Activated naive CD4-positive, alpha-beta T cell treated with anti-CD3 and anti-CD28 coated beads for 36 hours (primary cell): ENCODE measurements around the gene NCK2. TPM values are rescaled to one million over a fixed set of nuclear protein-coding genes. Genes with fewer than 3 reads are reported as not detected.

Experiments
- CTCF ChIA-PET: fragments of 350-600 bp; sonication (Branson Sonifier 250); formaldehyde crosslinking; loops from one replicate; lab custom pipeline; 2021; ENCODE audit warnings: antibody characterized with exemption; lab: Charles Lee
- DNase-seq: peaks from one replicate; pipeline ENCODE4 v3.0.0-alpha.2; 2020
- H3K27ac Mint-ChIP-seq: one replicate; pipeline ENCODE4 v1.8.0; 2021; ENCODE audit warnings: mild to moderate bottlenecking, mixed read lengths
- H3K27me3 Mint-ChIP-seq: one replicate; pipeline ENCODE4 v1.8.0; 2021; ENCODE audit warnings: low read depth, mixed read lengths
- H3K36me3 Mint-ChIP-seq: one replicate; pipeline ENCODE4 v1.8.0; 2021; ENCODE audit warnings: low read depth, mixed read lengths
- H3K4me1 Mint-ChIP-seq: one replicate; pipeline ENCODE4 v1.8.0; 2021; ENCODE audit warnings: low read depth, mixed read lengths
- H3K4me3 Mint-ChIP-seq: one replicate; pipeline ENCODE4 v1.8.0; 2021; ENCODE audit warnings: mild to moderate bottlenecking, moderate library complexity, mixed read lengths
- H3K9me3 Mint-ChIP-seq: one replicate; pipeline ENCODE4 v1.8.0; 2021; ENCODE audit warnings: mixed read lengths
- intact Hi-C: fragments of 100-400 bp; cut with micrococcal nuclease; formaldehyde crosslinking; loops from one replicate; pipeline ENCODE4 v1.15.1; 2023
- total RNA-seq, 2 experiments: library from RNA; stranded (reverse); gene quantifications; one replicate each; pipeline ENCODE4 v1.2.3, GENCODE V29; 2021

NCK2 gene
- total RNA-seq, result 100 to 1,000 TPM; 106 to 113 TPM

DNA sequence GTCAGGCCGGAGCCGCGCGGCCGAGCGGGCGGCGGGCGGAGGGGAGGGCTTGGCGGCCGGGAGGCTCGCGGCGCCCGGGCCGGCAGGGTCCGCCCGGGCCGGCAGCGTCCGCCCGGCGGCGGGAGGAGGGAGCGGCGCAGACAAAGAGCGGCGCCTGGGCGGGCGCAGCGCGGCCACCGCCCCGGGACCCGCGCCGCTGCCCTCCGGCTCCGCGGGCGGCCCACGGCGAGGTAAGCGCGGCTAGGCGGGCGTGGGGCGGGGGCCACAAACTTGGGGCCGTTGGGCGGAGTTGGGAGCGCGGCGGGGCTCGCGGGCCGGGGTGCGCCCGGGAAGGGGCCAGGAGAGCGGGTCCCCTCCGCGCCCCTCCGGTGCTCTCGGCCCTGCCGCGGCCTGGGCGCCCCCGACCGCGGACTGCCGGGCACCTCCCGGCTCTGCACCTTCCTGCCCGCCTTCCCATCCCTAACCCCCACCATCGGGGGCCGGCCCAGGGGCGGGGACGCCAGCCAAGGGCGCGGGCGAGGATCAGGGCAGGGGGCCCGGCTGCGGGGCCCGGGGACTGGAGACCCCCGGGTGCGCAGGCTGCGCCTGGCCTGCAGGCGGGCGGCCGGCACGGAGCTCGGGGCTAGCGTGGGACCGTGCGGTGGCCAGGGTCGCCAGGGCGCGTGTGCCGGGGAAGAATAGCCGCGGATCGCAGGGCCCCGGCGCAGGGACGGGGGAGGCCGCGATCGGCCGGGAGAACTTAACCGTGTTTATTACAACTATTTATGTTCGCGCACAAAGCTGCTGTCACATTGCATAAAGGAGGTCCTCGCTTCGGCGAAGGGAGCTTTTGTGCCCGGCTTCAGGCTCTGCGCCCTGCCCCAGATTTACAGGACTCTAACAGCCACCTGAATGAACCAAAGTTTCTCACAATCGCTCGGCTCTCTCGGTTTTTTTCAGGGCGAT lies at the start of gene NCK2:
NCK2 (plus strand) TSS at position 4 of the 945 bp plus-strand sequence. CDS start 110,152 bp downstream, outside the sequence.
- no peaks in the 10 kb centered on the region for H3K27me3 Mint-ChIP-seq
- CTCF ChIA-PET, result interaction anchor here (0.6 to 2.2 kb wide), 7 partner anchors 11 to 349 kb away, joined by 3 to 17 read pairs (median 4); no protein-coding TSS in a partner anchor
- peaks cover 37% of the 10 kb centered on the region for H3K36me3 Mint-ChIP-seq
- DNase-seq, result no peak
- H3K4me1 Mint-ChIP-seq, result peaks cover 70% of the 10 kb centered on the region
- peak within 1 kb of the TSS; percentile 88 for H3K4me3 Mint-ChIP-seq
- peak within 1 kb of the TSS; percentile 96 for H3K27ac Mint-ChIP-seq
- no peaks in the 10 kb centered on the region for H3K9me3 Mint-ChIP-seq
- intact Hi-C loops, result loop anchor here (10.0 kb wide), 2 partner anchors 410 to 420 kb away; partner anchors contain the start of gene C2orf49

DNA sequence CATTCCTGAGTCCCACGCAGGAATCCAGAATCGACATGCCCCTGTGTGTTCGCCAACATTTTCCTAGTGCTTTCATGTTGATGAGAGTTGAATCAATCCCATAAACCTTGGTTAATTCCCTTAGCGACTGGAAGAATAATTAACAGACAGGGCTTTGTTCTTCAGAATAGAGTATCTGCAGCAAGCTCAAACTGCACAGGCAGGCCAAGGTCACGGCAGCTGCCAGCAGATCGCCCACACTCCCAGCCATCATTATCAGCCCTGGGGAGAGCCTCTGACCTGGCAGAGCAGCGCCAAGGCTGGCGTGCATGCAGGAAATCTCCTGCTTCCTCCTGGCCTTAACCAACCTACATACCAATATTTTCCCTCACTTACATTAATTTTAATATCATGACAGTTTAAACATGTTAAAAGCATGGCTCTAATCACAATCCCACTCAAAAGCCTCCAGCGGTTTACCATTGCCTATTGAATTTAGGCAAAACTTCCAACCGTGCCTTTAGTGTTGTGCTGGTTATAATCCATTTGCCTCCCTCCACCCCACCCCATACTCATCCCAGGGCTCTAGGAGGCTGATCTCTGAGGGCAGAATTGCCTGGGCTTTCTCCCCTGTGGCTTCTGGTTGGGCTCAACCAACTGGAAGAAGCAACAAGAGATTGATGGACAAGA lies 46.8 kb upstream of the NCK2 start:
- Mint-ChIP-seq H3K4me3 (no peak overlapping the region), H3K4me1 (no peaks in the 10 kb centered on the region), H3K36me3 (no peaks in the 10 kb centered on the region), H3K27me3 (no peaks in the 10 kb centered on the region), H3K27ac (no peak overlapping the region), H3K9me3 (no peaks in the 10 kb centered on the region)
- CTCF ChIA-PET, result no interaction called here
- DNase-seq, result no peak
- intact Hi-C loops, result no loop called here

- no peaks in the 10 kb centered on the region for H3K9me3 Mint-ChIP-seq
- no peak overlapping the region for H3K4me3 Mint-ChIP-seq
- CTCF ChIA-PET, result no interaction called here
- intact Hi-C loops, result no loop called here
- H3K36me3 Mint-ChIP-seq, result no peaks in the 10 kb centered on the region
- DNase-seq, result no peak
- no peaks in the 10 kb centered on the region for H3K27me3 Mint-ChIP-seq
- H3K4me1 Mint-ChIP-seq, result no peaks in the 10 kb centered on the region
- no peak overlapping the region for H3K27ac Mint-ChIP-seq
Observed at GRCh38 chr2:105698820-105699219, 45.9 kb upstream of the NCK2 start.

DNA sequence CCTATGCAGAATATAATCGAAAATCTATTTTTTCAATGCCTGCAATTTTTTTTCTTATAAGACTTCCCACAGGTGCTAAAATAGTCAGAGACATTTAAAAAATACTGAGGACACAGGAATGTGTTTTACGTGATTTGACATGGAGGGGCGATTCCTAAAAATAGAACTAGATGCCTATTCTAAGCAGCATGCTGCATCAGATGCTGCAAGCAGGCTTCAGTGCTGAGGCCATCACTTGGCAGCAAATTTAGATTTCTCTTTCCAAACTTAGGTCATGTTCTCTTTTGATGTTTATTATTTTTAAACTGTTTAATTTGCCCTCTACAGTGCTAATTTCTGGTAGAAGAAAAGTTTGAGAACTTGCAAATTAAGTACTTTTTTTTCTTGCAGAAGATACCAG lies 43.7 kb upstream of the NCK2 start:
- Mint-ChIP-seq H3K4me1 (no peaks in the 10 kb centered on the region), H3K4me3 (no peak overlapping the region), H3K27ac (no peak overlapping the region), H3K36me3 (no peaks in the 10 kb centered on the region), H3K27me3 (no peaks in the 10 kb centered on the region), H3K9me3 (peaks cover 2% of the 10 kb centered on the region)
- no peak for DNase-seq
- CTCF ChIA-PET, result no interaction called here
- intact Hi-C loops, result no loop called here

- CTCF ChIA-PET, result no interaction called here
- intact Hi-C loops, result no loop called here
- H3K4me1 Mint-ChIP-seq, result peaks cover 3% of the 10 kb centered on the region
- H3K27ac Mint-ChIP-seq, result no peak overlapping the region
- H3K9me3 Mint-ChIP-seq, result peaks cover 2% of the 10 kb centered on the region
- H3K27me3 Mint-ChIP-seq, result no peaks in the 10 kb centered on the region
- H3K4me3 Mint-ChIP-seq, result no peak overlapping the region
- no peaks in the 10 kb centered on the region for H3K36me3 Mint-ChIP-seq
- no peak for DNase-seq
Observed at GRCh38 chr2:105708697-105709096, 36.0 kb upstream of the NCK2 start.

GRCh38 chr2:105711394-105711793 lies 33.3 kb upstream of the NCK2 start:
- CTCF ChIA-PET, result interaction anchor here (0.9 kb wide), 1 partner anchor 11 kb away, joined by 5 read pairs; no protein-coding TSS in a partner anchor

DNA sequence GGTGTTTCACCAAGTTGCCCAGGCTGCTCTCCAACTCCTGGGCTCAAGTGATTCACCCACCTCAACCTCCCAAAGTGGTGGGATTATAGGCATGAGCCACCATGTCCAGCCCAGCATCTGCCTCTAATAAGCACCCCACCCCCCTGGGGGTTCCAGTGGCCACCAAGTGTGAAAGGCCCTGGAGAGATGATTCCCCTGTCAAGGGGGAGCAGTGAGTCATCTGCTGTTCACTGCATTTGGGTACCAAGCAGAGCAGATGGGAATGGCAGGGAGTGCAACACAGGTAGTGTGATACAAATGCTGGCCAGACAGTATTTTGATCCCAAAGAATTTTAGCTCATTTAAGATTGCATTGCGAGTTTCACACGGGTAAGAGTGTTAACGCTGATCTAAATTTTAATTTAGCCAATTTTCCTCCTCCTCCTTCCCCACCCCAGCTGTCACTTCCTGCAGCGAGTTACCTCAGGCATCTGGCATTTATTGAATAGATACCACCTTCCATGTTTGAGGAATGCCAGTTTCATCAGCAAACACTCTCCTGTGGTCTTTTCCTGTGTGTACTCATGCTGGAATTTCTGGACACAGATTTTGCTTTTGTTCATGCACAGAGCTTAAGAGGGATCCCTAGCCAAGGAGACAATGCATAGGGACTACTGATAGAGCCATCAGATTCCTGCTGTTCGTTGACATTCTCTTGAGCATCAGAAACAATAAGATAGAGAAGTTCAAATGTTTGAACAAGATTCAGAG lies 32.4 kb upstream of the NCK2 start:
- intact Hi-C loops, result no loop called here
- H3K27me3 Mint-ChIP-seq, result no peaks in the 10 kb centered on the region
- H3K4me1 Mint-ChIP-seq, result peaks cover 3% of the 10 kb centered on the region
- H3K36me3 Mint-ChIP-seq, result no peaks in the 10 kb centered on the region
- H3K9me3 Mint-ChIP-seq, result no peaks in the 10 kb centered on the region
- H3K4me3 Mint-ChIP-seq, result no peak overlapping the region
- CTCF ChIA-PET, result no interaction called here
- no peak overlapping the region for H3K27ac Mint-ChIP-seq
- DNase-seq, result no peak

More at GRCh38 chr2:105711394-105711793, 33.3 kb upstream of the NCK2 start:
- intact Hi-C loops, result no loop called here
- Mint-ChIP-seq H3K36me3 (no peaks in the 10 kb centered on the region), H3K4me1 (peaks cover 3% of the 10 kb centered on the region), H3K27me3 (no peaks in the 10 kb centered on the region), H3K4me3 (no peak overlapping the region), H3K27ac (no peak overlapping the region), H3K9me3 (no peaks in the 10 kb centered on the region)
- no peak for DNase-seq

DNA sequence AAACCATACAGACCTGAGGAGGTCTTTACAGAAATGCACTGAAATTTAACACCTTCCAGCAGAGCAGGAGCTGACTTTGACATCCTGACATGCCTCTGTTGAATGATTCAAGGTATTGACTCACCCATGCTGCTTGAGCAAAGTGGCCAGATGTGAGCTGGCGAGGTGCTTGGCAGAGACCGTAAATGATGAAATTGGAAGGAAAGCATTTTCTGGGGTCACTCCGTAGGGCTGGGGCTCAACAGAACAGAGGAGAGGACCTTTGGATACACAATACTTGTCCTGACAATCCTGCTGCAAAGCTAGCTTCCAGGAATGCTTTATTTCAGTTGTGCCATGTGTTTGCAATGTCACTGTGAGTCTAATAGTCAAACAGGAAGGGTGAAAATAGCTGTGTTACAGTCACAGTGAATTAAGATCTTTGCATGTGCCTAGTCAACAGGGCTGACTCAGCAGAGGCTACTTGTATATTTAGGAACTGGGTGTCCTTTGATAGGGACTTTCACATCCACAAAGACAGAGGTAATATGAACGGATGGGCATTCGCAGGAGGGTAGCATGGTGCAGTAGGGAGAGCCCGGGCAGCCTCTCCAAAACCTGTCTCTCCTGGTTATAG lies 31.6 kb upstream of the NCK2 start:
- no peaks in the 10 kb centered on the region for H3K36me3 Mint-ChIP-seq
- no peaks in the 10 kb centered on the region for H3K9me3 Mint-ChIP-seq
- H3K27me3 Mint-ChIP-seq, result no peaks in the 10 kb centered on the region
- no peak overlapping the region for H3K4me3 Mint-ChIP-seq
- CTCF ChIA-PET, result interaction anchor here (0.6 kb wide), 1 partner anchor 11 kb away, joined by 3 read pairs; no protein-coding TSS in a partner anchor
- intact Hi-C loops, result no loop called here
- peaks cover 3% of the 10 kb centered on the region for H3K4me1 Mint-ChIP-seq
- DNase-seq, result peak; percentile 13
- no peak overlapping the region for H3K27ac Mint-ChIP-seq

GRCh38 chr2:105714141-105714540 lies 30.6 kb upstream of the NCK2 start:
- no peak overlapping the region for H3K27ac Mint-ChIP-seq
- CTCF ChIA-PET, result interaction anchor here (1.8 kb wide), 1 partner anchor 137 kb away, joined by 6 read pairs; no protein-coding TSS in a partner anchor
- H3K4me1 Mint-ChIP-seq, result no peaks in the 10 kb centered on the region
- no peaks in the 10 kb centered on the region for H3K36me3 Mint-ChIP-seq
- no peaks in the 10 kb centered on the region for H3K27me3 Mint-ChIP-seq
- H3K4me3 Mint-ChIP-seq, result no peak overlapping the region
- intact Hi-C loops, result no loop called here
- DNase-seq, result no peak
- no peaks in the 10 kb centered on the region for H3K9me3 Mint-ChIP-seq

- CTCF ChIA-PET, result interaction anchor here (0.6 to 0.7 kb wide), 2 partner anchors 67 to 424 kb away, joined by 3 read pairs; no protein-coding TSS in a partner anchor
- no peaks in the 10 kb centered on the region for H3K27me3 Mint-ChIP-seq
- intact Hi-C loops, result no loop called here
- no peak for DNase-seq
- no peak overlapping the region for H3K27ac Mint-ChIP-seq
- H3K36me3 Mint-ChIP-seq, result no peaks in the 10 kb centered on the region
- H3K4me1 Mint-ChIP-seq, result no peaks in the 10 kb centered on the region
- no peaks in the 10 kb centered on the region for H3K9me3 Mint-ChIP-seq
- H3K4me3 Mint-ChIP-seq, result no peak overlapping the region
Observed at GRCh38 chr2:105718846-105719481, 25.7 kb upstream of the NCK2 start.

- H3K27me3 Mint-ChIP-seq, result no peaks in the 10 kb centered on the region
- H3K4me1 Mint-ChIP-seq, result no peaks in the 10 kb centered on the region
- H3K9me3 Mint-ChIP-seq, result peaks cover 5% of the 10 kb centered on the region
- no peak overlapping the region for H3K27ac Mint-ChIP-seq
- no peak for DNase-seq
- no peak overlapping the region for H3K4me3 Mint-ChIP-seq
- intact Hi-C loops, result no loop called here
- CTCF ChIA-PET, result interaction anchor here (0.6 kb wide), 1 partner anchor 61 kb away, joined by 3 read pairs; no protein-coding TSS in a partner anchor
- peaks cover 3% of the 10 kb centered on the region for H3K36me3 Mint-ChIP-seq
Observed at GRCh38 chr2:105721991-105722511, 22.7 kb upstream of the NCK2 start.
